ENCODE measurements around the gene IRF2BP1.

DNA sequence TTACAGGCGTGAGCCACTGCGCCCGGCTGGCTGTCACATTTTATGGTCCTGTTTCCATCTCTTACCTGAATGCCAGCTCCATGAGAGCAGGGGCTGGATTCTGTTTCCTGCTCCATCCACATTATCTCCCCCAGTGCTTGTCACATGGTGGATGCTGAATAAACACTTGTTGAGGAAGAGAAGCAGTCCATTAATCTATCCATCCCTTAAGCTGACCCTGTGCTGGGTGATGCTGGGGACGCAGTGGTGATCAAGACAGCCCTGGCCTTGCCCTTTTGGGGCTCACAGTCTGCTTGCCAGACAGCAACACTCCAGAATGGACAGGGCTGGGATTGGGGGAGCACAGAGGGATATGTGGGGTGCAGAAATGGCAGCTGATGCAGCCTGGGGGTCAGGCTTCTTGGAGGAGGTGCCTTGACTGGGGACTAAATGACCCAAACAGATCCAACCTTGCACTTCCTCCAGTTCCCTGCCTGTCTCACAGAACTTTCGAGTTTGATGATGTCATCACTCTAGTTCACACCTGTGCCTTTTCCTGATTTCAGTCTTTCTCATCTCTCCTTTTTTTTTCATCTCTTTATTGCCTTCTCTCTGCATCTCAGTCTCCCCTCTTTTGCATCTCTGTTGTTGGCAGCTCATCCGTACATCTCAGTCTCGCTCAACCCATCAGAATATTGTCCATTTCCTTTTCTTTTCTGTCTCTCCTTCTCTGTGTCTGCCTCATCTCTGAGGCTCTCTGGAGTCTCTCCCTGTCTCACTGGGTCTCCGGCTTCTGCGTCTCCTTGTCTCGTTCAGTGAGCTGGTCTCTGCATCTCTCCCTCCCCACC is 4.6 kb downstream of the IRF2BP1 start:
- TF ChIP-seq, protein P1, sequence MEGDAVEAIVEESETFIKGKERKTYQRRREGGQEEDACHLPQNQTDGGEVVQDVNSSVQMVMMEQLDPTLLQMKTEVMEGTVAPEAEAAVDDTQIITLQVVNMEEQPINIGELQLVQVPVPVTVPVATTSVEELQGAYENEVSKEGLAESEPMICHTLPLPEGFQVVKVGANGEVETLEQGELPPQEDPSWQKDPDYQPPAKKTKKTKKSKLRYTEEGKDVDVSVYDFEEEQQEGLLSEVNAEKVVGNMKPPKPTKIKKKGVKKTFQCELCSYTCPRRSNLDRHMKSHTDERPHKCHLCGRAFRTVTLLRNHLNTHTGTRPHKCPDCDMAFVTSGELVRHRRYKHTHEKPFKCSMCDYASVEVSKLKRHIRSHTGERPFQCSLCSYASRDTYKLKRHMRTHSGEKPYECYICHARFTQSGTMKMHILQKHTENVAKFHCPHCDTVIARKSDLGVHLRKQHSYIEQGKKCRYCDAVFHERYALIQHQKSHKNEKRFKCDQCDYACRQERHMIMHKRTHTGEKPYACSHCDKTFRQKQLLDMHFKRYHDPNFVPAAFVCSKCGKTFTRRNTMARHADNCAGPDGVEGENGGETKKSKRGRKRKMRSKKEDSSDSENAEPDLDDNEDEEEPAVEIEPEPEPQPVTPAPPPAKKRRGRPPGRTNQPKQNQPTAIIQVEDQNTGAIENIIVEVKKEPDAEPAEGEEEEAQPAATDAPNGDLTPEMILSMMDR (IDR thresholded peaks at IDR 0.05 in 8 of 11, conservative IDR thresholded peaks at IDR 0.05 in 3 of 11), result no peak
- TF ChIP-seq POLR2AphosphoS5 (IDR thresholded peaks at IDR 0.05), result no peak

Data from spleen (tissue), 7 donors.